SU-DHL-6 (cell line): ENCODE results near the gene VAC14.

Experiments
- CTCF ChIP-seq: fragments of 200-600 bp; sonication (generic); IDR thresholded peaks from one replicate; pipeline ENCODE4 v1.5.1; 2017; ENCODE audit warnings: antibody characterized with exemption, mild to moderate bottlenecking, low read length, moderate library complexity; ENCODE audit not compliant: insufficient read depth, poor library complexity, severe bottlenecking
- EZH2phosphoT487 ChIP-seq: fragments of 200-600 bp; sonication (generic), shearing (Covaris generic); conservative IDR thresholded peaks from 2 replicates; pipeline ENCODE4 v1.6.1; 2018; ENCODE audit warnings: mild to moderate bottlenecking, antibody characterized with exemption, low read length, moderate library complexity, mixed read lengths

- TF ChIP-seq CTCF (no peak), EZH2phosphoT487 (no peak)
These were observed 102.1 kb downstream of the VAC14 start for GRCh38 chr16:70698901-70699300.
